Loucy (cell line): Measurements from ENCODE around the gene FOXP4.

ENCODE experiments used
- EZH2phosphoT487 ChIP-seq: fragments of 200-600 bp; IDR thresholded peaks from 2 replicates; pipeline ENCODE4 v1.6.1; 2018; ENCODE audit warnings: antibody characterized with exemption, mild to moderate bottlenecking, moderate library complexity, borderline replicate concordance
- TF ChIP-seq, protein P1 (sequence below): fragments of 200-600 bp; sonication (generic); conservative IDR thresholded peaks from 2 replicates; pipeline ENCODE4 v1.5.1; 2014; ENCODE audit warnings: mild to moderate bottlenecking, antibody characterized with exemption, low read length

GRCh38 chr6:41596807-41597206, 50.6 kb downstream of the FOXP4 start:
- TF ChIP-seq, protein P1, sequence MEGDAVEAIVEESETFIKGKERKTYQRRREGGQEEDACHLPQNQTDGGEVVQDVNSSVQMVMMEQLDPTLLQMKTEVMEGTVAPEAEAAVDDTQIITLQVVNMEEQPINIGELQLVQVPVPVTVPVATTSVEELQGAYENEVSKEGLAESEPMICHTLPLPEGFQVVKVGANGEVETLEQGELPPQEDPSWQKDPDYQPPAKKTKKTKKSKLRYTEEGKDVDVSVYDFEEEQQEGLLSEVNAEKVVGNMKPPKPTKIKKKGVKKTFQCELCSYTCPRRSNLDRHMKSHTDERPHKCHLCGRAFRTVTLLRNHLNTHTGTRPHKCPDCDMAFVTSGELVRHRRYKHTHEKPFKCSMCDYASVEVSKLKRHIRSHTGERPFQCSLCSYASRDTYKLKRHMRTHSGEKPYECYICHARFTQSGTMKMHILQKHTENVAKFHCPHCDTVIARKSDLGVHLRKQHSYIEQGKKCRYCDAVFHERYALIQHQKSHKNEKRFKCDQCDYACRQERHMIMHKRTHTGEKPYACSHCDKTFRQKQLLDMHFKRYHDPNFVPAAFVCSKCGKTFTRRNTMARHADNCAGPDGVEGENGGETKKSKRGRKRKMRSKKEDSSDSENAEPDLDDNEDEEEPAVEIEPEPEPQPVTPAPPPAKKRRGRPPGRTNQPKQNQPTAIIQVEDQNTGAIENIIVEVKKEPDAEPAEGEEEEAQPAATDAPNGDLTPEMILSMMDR, result no peak
- no peak for TF ChIP-seq EZH2phosphoT487
